Measurements from ENCODE around the gene ADAM12.

ADAM12 gene

GRCh38 chr10:126233182-126234148, 154.8 kb downstream of the ADAM12 start:
- no peak for DNase-seq (ENCODE audit: extremely low read depth, low read depth)
- TF ChIP-seq CTCF (IDR thresholded peaks at IDR 0.05; ENCODE audit: low read depth, low read length, missing control alignments): no peak
- H3K4me3 ChIP-seq (replicated peaks; ENCODE audit: low read depth, low read length): no peak overlapping the region

- no peak for DNase-seq (ENCODE audit: extremely low read depth, low read depth)
- no peak for TF ChIP-seq CTCF (IDR thresholded peaks at IDR 0.05; ENCODE audit: low read depth, low read length, missing control alignments)
- no peak overlapping the region for H3K4me3 ChIP-seq (replicated peaks; ENCODE audit: low read depth, low read length)
Observed at GRCh38 chr10:126230587-126230986, 157.7 kb downstream of the ADAM12 start.

GRCh38 chr10:126229686-126230085, 158.6 kb downstream of the ADAM12 start:
- TF ChIP-seq CTCF (IDR thresholded peaks at IDR 0.05; ENCODE audit: low read depth, low read length, missing control alignments): no peak
- no peak for DNase-seq (ENCODE audit: extremely low read depth, low read depth)
- no peak overlapping the region for H3K4me3 ChIP-seq (replicated peaks; ENCODE audit: low read depth, low read length)

- DNase-seq (ENCODE audit: extremely low read depth, low read depth): no peak
Observed at GRCh38 chr10:126227762-126228134, 160.5 kb downstream of the ADAM12 start.

GRCh38 chr10:126226988-126227761, 161.1 kb downstream of the ADAM12 start:
- no peak for DNase-seq (ENCODE audit: extremely low read depth, low read depth)
- H3K4me3 ChIP-seq (replicated peaks; ENCODE audit: low read depth, low read length): no peak overlapping the region
- no peak for TF ChIP-seq CTCF (IDR thresholded peaks at IDR 0.05; ENCODE audit: low read depth, low read length, missing control alignments)

More at GRCh38 chr10:126227762-126228134, 160.5 kb downstream of the ADAM12 start:
- no peak overlapping the region for H3K4me3 ChIP-seq (replicated peaks; ENCODE audit: low read depth, low read length)
- TF ChIP-seq CTCF (IDR thresholded peaks at IDR 0.05; ENCODE audit: low read depth, low read length, missing control alignments): no peak

GRCh38 chr10:126226205-126226604, 162.1 kb downstream of the ADAM12 start:
- TF ChIP-seq CTCF (IDR thresholded peaks at IDR 0.05; ENCODE audit: low read depth, low read length, missing control alignments): no peak
- no peak overlapping the region for H3K4me3 ChIP-seq (replicated peaks; ENCODE audit: low read depth, low read length)
- DNase-seq (ENCODE audit: extremely low read depth, low read depth): no peak
